DND-41 (cell line): ENCODE measurements around the gene HBE1.

Source experiments
- EZH2 ChIP-seq: IDR thresholded peaks from 3 replicates; pipeline ENCODE4 v1.6.1; 2012; ENCODE audit warnings: borderline replicate concordance, low read depth, mild to moderate bottlenecking, moderate library complexity, low read length, inconsistent platforms; ENCODE audit not compliant: severe bottlenecking
- TF ChIP-seq, protein P1 (sequence below): IDR thresholded peaks from 2 replicates; pipeline ENCODE4 v1.5.1; 2012; ENCODE audit warnings: borderline replicate concordance, low read length, moderate library complexity, mild to moderate bottlenecking; ENCODE audit not compliant: poor library complexity, severe bottlenecking; ENCODE audit errors: extremely low read depth

DNA sequence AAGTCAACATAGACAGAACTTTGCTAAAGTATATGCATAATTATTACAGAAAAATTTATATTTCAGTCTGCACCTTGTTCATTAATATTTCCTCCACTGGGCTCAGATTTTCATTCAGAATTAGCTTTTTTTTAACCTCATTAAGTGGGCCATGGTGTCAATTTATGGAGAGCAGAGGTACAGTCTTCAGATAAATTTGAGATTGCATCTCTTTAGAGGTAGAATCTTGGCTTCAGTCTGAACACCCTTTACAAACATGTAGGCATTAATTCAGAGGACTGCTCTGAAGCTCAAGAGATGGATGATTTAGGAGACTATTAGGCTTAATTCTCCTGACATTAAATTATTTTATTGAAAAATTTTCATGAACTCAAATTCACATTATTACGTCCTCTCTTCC lies 39.5 kb downstream of the HBE1 start:
- TF ChIP-seq, protein P1, sequence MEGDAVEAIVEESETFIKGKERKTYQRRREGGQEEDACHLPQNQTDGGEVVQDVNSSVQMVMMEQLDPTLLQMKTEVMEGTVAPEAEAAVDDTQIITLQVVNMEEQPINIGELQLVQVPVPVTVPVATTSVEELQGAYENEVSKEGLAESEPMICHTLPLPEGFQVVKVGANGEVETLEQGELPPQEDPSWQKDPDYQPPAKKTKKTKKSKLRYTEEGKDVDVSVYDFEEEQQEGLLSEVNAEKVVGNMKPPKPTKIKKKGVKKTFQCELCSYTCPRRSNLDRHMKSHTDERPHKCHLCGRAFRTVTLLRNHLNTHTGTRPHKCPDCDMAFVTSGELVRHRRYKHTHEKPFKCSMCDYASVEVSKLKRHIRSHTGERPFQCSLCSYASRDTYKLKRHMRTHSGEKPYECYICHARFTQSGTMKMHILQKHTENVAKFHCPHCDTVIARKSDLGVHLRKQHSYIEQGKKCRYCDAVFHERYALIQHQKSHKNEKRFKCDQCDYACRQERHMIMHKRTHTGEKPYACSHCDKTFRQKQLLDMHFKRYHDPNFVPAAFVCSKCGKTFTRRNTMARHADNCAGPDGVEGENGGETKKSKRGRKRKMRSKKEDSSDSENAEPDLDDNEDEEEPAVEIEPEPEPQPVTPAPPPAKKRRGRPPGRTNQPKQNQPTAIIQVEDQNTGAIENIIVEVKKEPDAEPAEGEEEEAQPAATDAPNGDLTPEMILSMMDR: no peak
- TF ChIP-seq EZH2: no peak
